Measurements from ENCODE around the gene KCNV2.

- no peak for TF ChIP-seq CTCF (IDR thresholded peaks at IDR 0.05 in 8 of 11, conservative IDR thresholded peaks at IDR 0.05 in 3 of 11)
- TF ChIP-seq POLR2A (IDR thresholded peaks at IDR 0.05): no peak
- no peak for TF ChIP-seq POLR2AphosphoS5 (IDR thresholded peaks at IDR 0.05)
Observed at GRCh38 chr9:2758162-2758897, 41.0 kb downstream of the KCNV2 start.
